ENCODE measurements around the gene ST7. TPM values are rescaled to one million over a fixed set of nuclear protein-coding genes. Genes with fewer than 3 reads are reported as not detected.

ST7 gene
- total and polyA plus RNA-seq, 2 donors (not counting 1 experiment from before 2014, with no cell fraction given), result 2.3 to 4.6 TPM

DNA sequence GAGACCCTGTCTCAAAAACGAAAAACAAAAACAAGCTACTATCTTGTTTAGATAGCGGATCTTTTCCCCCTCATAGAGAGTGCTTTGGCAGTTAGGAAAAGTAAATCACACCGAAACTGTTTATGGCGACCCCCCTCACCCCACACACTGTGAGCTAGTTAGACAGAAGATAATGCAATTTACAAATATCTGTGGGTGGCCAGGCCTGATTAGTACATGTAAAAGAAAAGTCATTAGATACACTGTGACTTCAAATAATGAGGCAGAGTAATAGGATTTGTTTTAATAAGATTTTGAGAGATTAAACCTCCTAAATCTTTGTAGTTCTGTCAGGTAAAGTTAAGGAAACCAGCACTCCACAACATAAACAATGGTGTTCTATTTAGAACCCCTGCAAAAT is 121.1 kb downstream of the ST7 start:
- Histone ChIP-seq H3K9me3 (ENCODE audit: control extremely low read depth in 1 of 3, control insufficient read depth in 2 of 3, insufficient read depth in 1 of 3, low read length in 2 of 3) (peaks cover 0 to 10% (median 0%) of the 10 kb centered on the region in 3 donors), H3K27me3 (replicated peaks in 1 of 4; ENCODE audit: control extremely low read depth in 1 of 4, control insufficient read depth in 3 of 4, insufficient read depth in 4 of 4, low read length in 3 of 4) (no peaks in the 10 kb centered on the region), H3K4me2 (replicated peaks; ENCODE audit: low read depth, low read length, poor library complexity, severe bottlenecking) (no peak overlapping the region), H3K27ac (ENCODE audit: low read length in 2 of 2) (no peak overlapping the region), H3K4me3 (ENCODE audit: control extremely low read depth in 1 of 5, extremely low read depth in 1 of 5, insufficient read depth in 1 of 5, low read depth in 2 of 5, low read length in 4 of 5) (no peak overlapping the region), H3K36me3 (replicated peaks in 1 of 2; ENCODE audit: control extremely low read depth in 1 of 2, control insufficient read depth in 1 of 2, extremely low read depth in 1 of 2, insufficient read depth in 2 of 2, low read length in 1 of 2) (no peaks in the 10 kb centered on the region), H4K20me1 (ENCODE audit: control insufficient read depth, insufficient read depth, low read length, poor library complexity, severe bottlenecking) (no peaks in the 10 kb centered on the region), H3K79me2 (ENCODE audit: control insufficient read depth, insufficient read depth, low read length) (no peaks in the 10 kb centered on the region), H3K9ac (ENCODE audit: low read length) (no peak overlapping the region), H2AFZ (ENCODE audit: insufficient read depth, low read depth, low read length, poor library complexity, severe bottlenecking) (no peak overlapping the region), H3K4me1 (ENCODE audit: control insufficient read depth in 2 of 2, insufficient read depth in 2 of 2, low read length in 2 of 2) (no peaks in the 10 kb centered on the region)
- H3K9me3 Mint-ChIP-seq (ENCODE audit: insufficient read depth), result no peaks in the 10 kb centered on the region
- no peak for DNase-seq
- intact Hi-C loops (cut with micrococcal nuclease), result no loop called here
- POLR2A ChIA-PET, result no interaction called here
- CTCF ChIA-PET, result no interaction called here
- no peak overlapping the region for H3K4me3 Mint-ChIP-seq
- no peak for ATAC-seq (ENCODE audit: low read depth)
- H3K4me1 Mint-ChIP-seq, result no peaks in the 10 kb centered on the region
- TF ChIP-seq, protein P1, sequence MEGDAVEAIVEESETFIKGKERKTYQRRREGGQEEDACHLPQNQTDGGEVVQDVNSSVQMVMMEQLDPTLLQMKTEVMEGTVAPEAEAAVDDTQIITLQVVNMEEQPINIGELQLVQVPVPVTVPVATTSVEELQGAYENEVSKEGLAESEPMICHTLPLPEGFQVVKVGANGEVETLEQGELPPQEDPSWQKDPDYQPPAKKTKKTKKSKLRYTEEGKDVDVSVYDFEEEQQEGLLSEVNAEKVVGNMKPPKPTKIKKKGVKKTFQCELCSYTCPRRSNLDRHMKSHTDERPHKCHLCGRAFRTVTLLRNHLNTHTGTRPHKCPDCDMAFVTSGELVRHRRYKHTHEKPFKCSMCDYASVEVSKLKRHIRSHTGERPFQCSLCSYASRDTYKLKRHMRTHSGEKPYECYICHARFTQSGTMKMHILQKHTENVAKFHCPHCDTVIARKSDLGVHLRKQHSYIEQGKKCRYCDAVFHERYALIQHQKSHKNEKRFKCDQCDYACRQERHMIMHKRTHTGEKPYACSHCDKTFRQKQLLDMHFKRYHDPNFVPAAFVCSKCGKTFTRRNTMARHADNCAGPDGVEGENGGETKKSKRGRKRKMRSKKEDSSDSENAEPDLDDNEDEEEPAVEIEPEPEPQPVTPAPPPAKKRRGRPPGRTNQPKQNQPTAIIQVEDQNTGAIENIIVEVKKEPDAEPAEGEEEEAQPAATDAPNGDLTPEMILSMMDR (IDR thresholded peaks at IDR 0.05), result no peak
- TF ChIP-seq EZH2 (IDR thresholded peaks at IDR 0.05; ENCODE audit: borderline replicate concordance, insufficient read depth, low read depth, low read length, poor library complexity, severe bottlenecking), result no peak
- no peaks in the 10 kb centered on the region for H3K27me3 Mint-ChIP-seq
- WGBS (ENCODE audit: insufficient coverage), result 100% methylated on average over 1 of the region's 4 CpGs
- H3K27ac Mint-ChIP-seq, result no peak overlapping the region

DNA sequence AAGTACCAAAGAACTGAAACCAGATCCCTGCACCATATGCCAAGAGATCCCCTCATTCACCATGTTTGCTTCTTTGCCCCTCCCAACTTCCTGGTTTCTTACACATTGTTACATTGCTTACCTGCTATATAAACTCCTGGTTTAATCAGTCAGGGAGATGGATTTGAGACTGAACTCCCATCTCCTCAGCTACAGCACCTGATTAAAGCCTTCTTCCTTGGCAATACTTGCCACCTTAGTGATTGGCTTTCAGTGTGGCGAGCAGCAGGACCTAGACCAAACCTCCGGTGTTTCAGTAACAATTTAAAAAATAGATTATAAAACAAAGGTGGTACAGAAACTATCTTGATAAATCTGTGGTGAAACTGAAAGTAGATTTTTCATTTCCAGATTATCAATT is 122.6 kb downstream of the ST7 start:
- no peak for ATAC-seq (ENCODE audit: low read depth)
- H3K9me3 ChIP-seq (ENCODE audit: control extremely low read depth in 1 of 3, control insufficient read depth in 2 of 3, insufficient read depth in 1 of 3, low read length in 2 of 3), result peaks cover 0 to 10% (median 0%) of the 10 kb centered on the region in 3 donors

More for the DNA sequence above, 122.6 kb downstream of the ST7 start:
- Histone ChIP-seq H3K27ac (ENCODE audit: low read length in 2 of 2) (no peak overlapping the region), H3K79me2 (ENCODE audit: control insufficient read depth, insufficient read depth, low read length) (no peaks in the 10 kb centered on the region), H2AFZ (ENCODE audit: insufficient read depth, low read depth, low read length, poor library complexity, severe bottlenecking) (no peak overlapping the region), H3K9ac (ENCODE audit: low read length) (no peak overlapping the region), H3K36me3 (replicated peaks in 1 of 2; ENCODE audit: control extremely low read depth in 1 of 2, control insufficient read depth in 1 of 2, extremely low read depth in 1 of 2, insufficient read depth in 2 of 2, low read length in 1 of 2) (no peaks in the 10 kb centered on the region), H3K4me3 (ENCODE audit: control extremely low read depth in 1 of 5, extremely low read depth in 1 of 5, insufficient read depth in 1 of 5, low read depth in 2 of 5, low read length in 4 of 5) (no peak overlapping the region), H3K27me3 (replicated peaks in 1 of 4; ENCODE audit: control extremely low read depth in 1 of 4, control insufficient read depth in 3 of 4, insufficient read depth in 4 of 4, low read length in 3 of 4) (no peaks in the 10 kb centered on the region), H4K20me1 (ENCODE audit: control insufficient read depth, insufficient read depth, low read length, poor library complexity, severe bottlenecking) (no peaks in the 10 kb centered on the region), H3K4me1 (ENCODE audit: control insufficient read depth in 2 of 2, insufficient read depth in 2 of 2, low read length in 2 of 2) (no peaks in the 10 kb centered on the region), H3K4me2 (replicated peaks; ENCODE audit: low read depth, low read length, poor library complexity, severe bottlenecking) (no peak overlapping the region)
- Mint-ChIP-seq H3K9me3 (ENCODE audit: insufficient read depth) (no peaks in the 10 kb centered on the region), H3K27me3 (no peaks in the 10 kb centered on the region), H3K4me3 (no peak overlapping the region), H3K27ac (no peak overlapping the region), H3K4me1 (no peaks in the 10 kb centered on the region)
- DNase-seq, result no peak
- ChIA-PET POLR2A (no interaction called here), CTCF (no interaction called here)
- intact Hi-C loops (cut with micrococcal nuclease), result no loop called here
- no peak for TF ChIP-seq EZH2 (IDR thresholded peaks at IDR 0.05; ENCODE audit: borderline replicate concordance, insufficient read depth, low read depth, low read length, poor library complexity, severe bottlenecking)
- TF ChIP-seq, protein P1 (IDR thresholded peaks at IDR 0.05), result no peak
- no CpG with 5 or more reads among the region's 2 CpGs for WGBS (ENCODE audit: insufficient coverage)
